NCI-H1694 treated with DMSO at 0.1 percent for 48 hours (cell line): ENCODE results near the gene BICC1.

Experiments
- DNase-seq: peaks from one replicate; lab custom pipeline; 2025; lab: John Stamatoyannopoulos, UW

BICC1 gene

GRCh38 chr10:58743466-58744115 is 230.9 kb downstream of the BICC1 start:
- no peak for DNase-seq

- no peak for DNase-seq
Observed at GRCh38 chr10:58746474-58747185, 234.0 kb downstream of the BICC1 start.

- no peak for DNase-seq
Observed at GRCh38 chr10:58747687-58748086, 235.0 kb downstream of the BICC1 start.

- DNase-seq = no peak
Observed at GRCh38 chr10:58752665-58753064, 240.0 kb downstream of the BICC1 start.

GRCh38 chr10:58753425-58753824 is 240.8 kb downstream of the BICC1 start:
- no peak for DNase-seq

- no peak for DNase-seq
Observed at GRCh38 chr10:58754469-58755339, 242.0 kb downstream of the BICC1 start.

GRCh38 chr10:58755340-58755610 is 242.6 kb downstream of the BICC1 start:
- no peak for DNase-seq

GRCh38 chr10:58755677-58756076 is 243.0 kb downstream of the BICC1 start:
- DNase-seq = no peak

GRCh38 chr10:58756130-58756719 is 243.6 kb downstream of the BICC1 start:
- DNase-seq = no peak

GRCh38 chr10:58757352-58758065 is 244.8 kb downstream of the BICC1 start:
- no peak for DNase-seq

GRCh38 chr10:58758321-58758720 is 245.6 kb downstream of the BICC1 start:
- DNase-seq = no peak

- DNase-seq = no peak
Observed at GRCh38 chr10:58764087-58764747, 251.5 kb downstream of the BICC1 start.

GRCh38 chr10:58765910-58766309 is 253.2 kb downstream of the BICC1 start:
- no peak for DNase-seq

- no peak for DNase-seq
Observed at GRCh38 chr10:58767652-58768051, 255.0 kb downstream of the BICC1 start.

- DNase-seq = no peak
Observed at GRCh38 chr10:58771863-58772262, 259.2 kb downstream of the BICC1 start.

- no peak for DNase-seq
Observed at GRCh38 chr10:58772758-58773157, 260.1 kb downstream of the BICC1 start.

- no peak for DNase-seq
Observed at GRCh38 chr10:58773341-58773740, 260.7 kb downstream of the BICC1 start.

- no peak for DNase-seq
Observed at GRCh38 chr10:58773944-58774343, 261.3 kb downstream of the BICC1 start.

GRCh38 chr10:58775960-58776567 is 263.4 kb downstream of the BICC1 start:
- DNase-seq = no peak

- no peak for DNase-seq
Observed at GRCh38 chr10:58776568-58777318, 264.1 kb downstream of the BICC1 start.
